Neural progenitor cell (in vitro differentiated cells): ENCODE data around the gene NEB.

Experiments
- EZH2 ChIP-seq: fragments of 200-600 bp; sonication (generic); IDR thresholded peaks from 2 replicates; pipeline ENCODE4 v1.6.1; 2017; ENCODE audit warnings: antibody characterized with exemption, mild to moderate bottlenecking, moderate library complexity
- EZH2phosphoT487 ChIP-seq: fragments of 200-600 bp; sonication (generic); IDR thresholded peaks from 2 replicates; pipeline ENCODE4 v1.6.1; 2017; ENCODE audit warnings: antibody characterized with exemption
- TF ChIP-seq, protein P1 (sequence below): fragments of 200-600 bp; sonication (generic); IDR thresholded peaks from 2 replicates; pipeline ENCODE4 v1.5.1; 2017; ENCODE audit warnings: antibody characterized with exemption, mild to moderate bottlenecking

DNA sequence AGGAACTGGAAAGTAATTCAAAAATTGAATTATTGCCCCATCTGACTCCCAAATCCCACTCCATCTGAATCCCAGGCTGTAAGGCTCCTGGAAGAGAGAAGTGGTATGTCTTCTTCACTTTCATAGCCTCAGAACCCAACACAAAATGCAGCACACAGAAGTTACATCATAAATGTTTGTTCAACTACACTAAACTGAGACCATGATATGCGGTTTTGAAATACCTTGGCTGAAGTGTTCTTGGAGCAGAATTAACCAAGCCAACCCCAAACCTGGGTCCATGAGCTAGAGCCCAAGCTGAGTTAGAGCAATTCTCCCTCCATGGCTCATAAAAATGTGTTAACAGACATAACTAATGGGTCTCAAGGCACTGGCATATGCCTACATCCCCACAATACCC, 23.3 kb downstream of the NEB start:
- TF ChIP-seq, protein P1, sequence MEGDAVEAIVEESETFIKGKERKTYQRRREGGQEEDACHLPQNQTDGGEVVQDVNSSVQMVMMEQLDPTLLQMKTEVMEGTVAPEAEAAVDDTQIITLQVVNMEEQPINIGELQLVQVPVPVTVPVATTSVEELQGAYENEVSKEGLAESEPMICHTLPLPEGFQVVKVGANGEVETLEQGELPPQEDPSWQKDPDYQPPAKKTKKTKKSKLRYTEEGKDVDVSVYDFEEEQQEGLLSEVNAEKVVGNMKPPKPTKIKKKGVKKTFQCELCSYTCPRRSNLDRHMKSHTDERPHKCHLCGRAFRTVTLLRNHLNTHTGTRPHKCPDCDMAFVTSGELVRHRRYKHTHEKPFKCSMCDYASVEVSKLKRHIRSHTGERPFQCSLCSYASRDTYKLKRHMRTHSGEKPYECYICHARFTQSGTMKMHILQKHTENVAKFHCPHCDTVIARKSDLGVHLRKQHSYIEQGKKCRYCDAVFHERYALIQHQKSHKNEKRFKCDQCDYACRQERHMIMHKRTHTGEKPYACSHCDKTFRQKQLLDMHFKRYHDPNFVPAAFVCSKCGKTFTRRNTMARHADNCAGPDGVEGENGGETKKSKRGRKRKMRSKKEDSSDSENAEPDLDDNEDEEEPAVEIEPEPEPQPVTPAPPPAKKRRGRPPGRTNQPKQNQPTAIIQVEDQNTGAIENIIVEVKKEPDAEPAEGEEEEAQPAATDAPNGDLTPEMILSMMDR, result no peak
- no peak for TF ChIP-seq EZH2
- TF ChIP-seq EZH2phosphoT487, result no peak
